ENCODE measurements around the gene ALOX15B. TPM values are rescaled to one million over a fixed set of nuclear protein-coding genes. Genes with fewer than 3 reads are reported as not detected.

Gene ALOX15B
- total RNA-seq, 1 experiment from 2014 or later, result 0.26 TPM

DNA sequence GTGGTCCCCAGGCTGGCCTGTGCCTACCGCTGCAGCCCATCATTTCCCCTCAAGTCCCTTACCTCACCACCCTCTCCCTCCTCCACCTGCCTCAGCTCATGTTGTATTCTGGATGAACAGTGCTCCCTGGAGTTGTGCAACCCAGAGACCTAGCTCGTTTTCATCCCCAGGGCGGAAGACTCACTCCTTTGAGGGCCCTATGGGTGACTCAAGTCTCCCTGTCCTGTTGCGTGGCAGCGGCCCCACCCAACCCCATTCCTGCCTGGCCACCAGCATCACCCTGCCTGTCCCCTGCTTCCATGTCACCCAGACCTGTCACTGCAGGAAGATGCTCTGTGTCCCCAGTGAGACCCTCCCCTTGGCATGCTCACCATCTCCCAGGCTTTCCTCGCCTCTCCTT is 45.4 kb downstream of the ALOX15B start:
- DNase-seq (ENCODE audit: low read depth, low spot score), result no peak
- in situ Hi-C loops (cut with HindIII; ENCODE audit: low pct_unique_long_range_greater_than_20kb, low sequenced_read_pairs), result no loop called here

DNA sequence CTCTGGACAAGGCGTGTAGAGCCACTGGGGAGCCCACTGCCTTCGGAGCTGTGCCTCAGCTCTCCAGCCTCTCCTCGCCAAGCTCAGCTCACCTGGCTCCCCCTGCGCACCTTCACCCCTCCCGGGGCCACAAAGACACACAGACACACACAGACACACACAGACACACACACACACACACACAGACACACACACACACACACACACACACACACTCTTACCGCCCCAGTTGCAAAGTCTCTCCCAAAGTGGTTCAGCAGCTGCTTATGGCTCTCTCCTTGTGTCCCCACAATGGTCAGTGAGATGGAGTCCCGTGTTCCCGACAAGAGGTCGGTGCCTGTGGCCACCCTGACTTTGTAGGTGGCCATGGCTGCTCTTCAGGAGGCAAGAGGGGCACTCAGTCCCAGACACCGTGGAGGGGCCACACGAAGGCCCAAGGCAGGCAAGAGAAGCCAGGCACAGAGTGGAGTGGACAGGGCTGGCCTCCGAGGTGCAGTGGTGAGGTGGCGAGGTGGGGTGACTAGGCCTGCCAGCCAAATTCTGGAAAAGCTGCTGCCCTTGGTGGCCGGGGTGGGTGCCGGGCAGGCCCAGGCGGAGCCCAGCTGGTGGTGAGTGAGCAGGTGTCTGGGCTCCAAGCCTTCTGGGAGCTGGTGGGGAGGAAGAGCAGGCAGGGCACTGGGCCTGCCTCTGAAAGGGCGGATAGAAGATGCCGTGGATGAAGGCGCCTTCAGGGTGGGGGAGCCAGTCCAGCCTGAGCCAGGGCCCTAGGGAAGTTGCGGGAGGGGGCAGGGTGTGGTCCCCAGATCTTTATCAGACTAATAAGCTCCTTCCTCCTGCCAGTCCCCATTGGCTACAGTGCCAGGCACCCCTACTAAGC is 48.5 kb downstream of the ALOX15B start, which contains the start of gene ALOX12B:
Gene ALOX12B, minus strand, starts transcription at position 642 of the 877 bp plus-strand sequence. Its CDS starts 274 bp downstream, at position 368.
- in situ Hi-C loops (cut with HindIII; ENCODE audit: low pct_unique_long_range_greater_than_20kb, low sequenced_read_pairs), result no loop called here
- DNase-seq (ENCODE audit: low read depth, low spot score), result no peak

DNA sequence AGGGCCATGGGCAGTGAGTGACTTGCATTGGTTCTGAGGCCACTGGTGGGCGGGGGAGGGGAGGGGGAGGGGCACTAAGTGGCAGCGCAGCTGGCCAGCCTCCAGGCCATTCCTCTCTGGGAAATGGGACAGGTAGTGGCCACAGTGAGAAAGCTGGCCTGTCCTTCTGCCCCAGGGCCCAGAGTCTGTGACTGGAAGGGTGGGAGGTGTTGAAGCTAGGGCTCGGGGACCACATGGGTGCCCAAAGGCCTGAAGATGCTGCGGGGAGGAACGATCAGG is 49.0 kb downstream of the ALOX15B start:
- no peak for DNase-seq (ENCODE audit: low read depth, low spot score)
- in situ Hi-C loops (cut with HindIII; ENCODE audit: low pct_unique_long_range_greater_than_20kb, low sequenced_read_pairs), result no loop called here

DNA sequence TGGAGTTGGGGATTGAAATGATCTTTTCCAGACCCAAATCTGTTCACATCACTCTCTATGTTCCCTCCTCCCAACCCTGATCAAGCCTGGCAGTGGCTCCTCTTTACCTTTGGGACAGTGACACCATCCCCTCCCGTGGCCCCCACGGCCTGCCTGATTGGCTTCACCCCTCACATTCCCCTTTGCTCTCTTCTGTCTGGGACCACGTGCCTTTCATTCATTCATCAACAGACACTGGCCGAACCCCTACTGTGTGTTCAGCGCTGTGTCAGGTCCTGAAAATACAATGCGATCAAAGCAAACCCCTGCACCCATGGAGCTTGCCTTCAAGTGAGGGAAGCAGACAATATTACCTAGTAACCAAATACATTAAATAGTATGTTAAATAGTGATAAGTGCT is 50.9 kb downstream of the ALOX15B start:
- in situ Hi-C loops (cut with HindIII; ENCODE audit: low pct_unique_long_range_greater_than_20kb, low sequenced_read_pairs), result no loop called here
- no peak for DNase-seq (ENCODE audit: low read depth, low spot score)

DNA sequence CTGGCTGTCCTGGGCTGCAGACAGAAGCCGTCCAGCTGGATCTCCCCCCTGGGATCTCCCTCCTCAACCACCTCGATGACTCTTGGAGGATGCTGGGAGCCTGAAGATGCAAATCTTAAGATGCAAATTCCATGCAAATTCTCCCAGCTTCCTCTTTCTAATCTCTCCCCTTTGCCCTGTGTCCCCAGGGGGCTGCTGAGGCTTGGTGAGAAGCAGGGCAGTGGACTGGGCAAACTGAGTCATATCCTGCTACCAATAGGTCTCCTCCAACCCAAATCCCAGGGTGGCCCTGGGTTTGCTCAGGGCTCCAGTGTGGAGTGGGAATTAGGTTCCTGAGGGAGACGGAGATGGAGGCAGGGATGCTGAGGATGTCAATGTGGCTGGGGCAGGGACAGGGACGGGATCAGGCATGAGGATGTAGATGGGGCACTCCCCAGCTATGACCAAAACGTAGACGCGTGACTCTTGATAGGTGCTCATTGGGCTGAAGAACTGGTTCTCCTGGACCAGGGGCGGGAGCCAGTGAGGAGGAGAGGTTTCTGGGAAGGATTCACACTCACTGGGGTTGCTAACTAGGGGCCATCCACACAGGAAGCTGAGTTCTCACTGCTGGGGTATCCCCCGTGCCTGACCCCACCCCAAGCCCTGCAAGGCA is 52.3 kb downstream of the ALOX15B start:
- no peak for DNase-seq (ENCODE audit: low read depth, low spot score)
- in situ Hi-C loops (cut with HindIII; ENCODE audit: low pct_unique_long_range_greater_than_20kb, low sequenced_read_pairs), result no loop called here

DNA sequence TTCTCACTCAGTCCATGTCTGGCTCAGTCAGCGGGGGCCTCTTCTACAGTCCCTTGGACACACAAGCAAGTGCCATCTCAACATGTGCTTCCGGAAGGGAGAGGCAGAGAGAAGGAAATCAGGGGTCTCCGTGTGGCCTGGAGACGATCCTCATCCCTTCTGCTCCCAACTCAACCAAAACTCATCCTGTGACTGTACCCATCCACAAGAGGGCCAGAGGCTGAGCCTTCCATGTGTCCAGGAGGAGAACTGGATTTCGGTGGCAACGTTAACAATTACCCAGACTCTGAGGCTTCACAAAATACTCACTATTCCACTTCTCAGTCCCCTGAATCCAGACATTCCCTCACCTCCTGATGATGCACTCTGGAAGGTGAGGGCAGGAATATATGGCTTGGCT is 56.5 kb downstream of the ALOX15B start:
- DNase-seq (ENCODE audit: low read depth, low spot score), result no peak
- in situ Hi-C loops (cut with HindIII; ENCODE audit: low pct_unique_long_range_greater_than_20kb, low sequenced_read_pairs), result no loop called here

DNA sequence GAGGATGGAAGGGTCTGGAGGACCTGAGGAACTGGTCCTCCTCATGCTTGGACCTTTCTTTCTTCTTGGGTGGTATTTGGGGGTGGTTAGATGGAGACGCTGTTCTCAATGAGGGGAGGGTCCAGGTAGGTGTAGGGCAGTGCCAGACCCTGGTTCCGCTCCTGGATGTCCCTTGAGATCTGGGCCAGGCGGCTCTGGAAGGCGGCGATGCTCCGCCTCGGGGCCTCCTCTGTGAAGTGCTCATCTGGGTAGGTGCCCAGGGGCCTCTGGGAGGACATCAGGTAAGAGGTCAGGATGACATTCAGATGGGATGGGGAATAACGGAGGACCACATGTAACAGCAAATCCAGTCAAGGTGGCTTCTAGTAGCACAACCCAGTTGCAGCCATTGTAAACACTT is 57.7 kb downstream of the ALOX15B start:
- no peak for DNase-seq (ENCODE audit: low read depth, low spot score)
- in situ Hi-C loops (cut with HindIII; ENCODE audit: low pct_unique_long_range_greater_than_20kb, low sequenced_read_pairs), result no loop called here

Small RNA genes lying within 50 kb of the gene (small RNA-seq; reads per million reads assigned to genes)
- 0 reads per million in 2 experiments for gene MIR4314

Other genes starting within 250 kb of the ALOX15B start
- gene KDM6B, start 204.8 kb upstream of the ALOX15B start, total RNA-seq (2014; rRNA removed; shearing (Covaris generic)), result 1.6 and 2.4 TPM in 2 replicates
- gene TMEM88, start 184.0 kb upstream of the ALOX15B start, total RNA-seq (2014; rRNA removed; shearing (Covaris generic)), result 0.18 and 0.80 TPM in 2 replicates
- gene NAA38, start 181.5 kb upstream of the ALOX15B start, total RNA-seq (2014; rRNA removed; shearing (Covaris generic)), result 74.5 and 83.3 TPM in 2 replicates
- gene CYB5D1, start 181.1 kb upstream of the ALOX15B start, total RNA-seq (2014; rRNA removed; shearing (Covaris generic)), result 7.2 and 7.5 TPM in 2 replicates
- gene CHD3, start 150.3 kb upstream of the ALOX15B start, total RNA-seq (2014; rRNA removed; shearing (Covaris generic)), result 68.4 and 74.0 TPM in 2 replicates
- 4.3 and 5.7 TPM in 2 replicates for gene RNF227, start 122.8 kb upstream of the ALOX15B start, total RNA-seq (2014; rRNA removed; shearing (Covaris generic))
- 0.21 and 0.37 TPM in 2 replicates for gene KCNAB3, start 109.2 kb upstream of the ALOX15B start, total RNA-seq (2014; rRNA removed; shearing (Covaris generic))
- gene TRAPPC1, start 107.1 kb upstream of the ALOX15B start, total RNA-seq (2014; rRNA removed; shearing (Covaris generic)), result 22.1 and 27.3 TPM in 2 replicates
- gene CNTROB, start 106.9 kb upstream of the ALOX15B start, total RNA-seq (2014; rRNA removed; shearing (Covaris generic)), result 11.9 and 17.3 TPM in 2 replicates
- gene GUCY2D, start 36.4 kb upstream of the ALOX15B start, total RNA-seq (2014; rRNA removed; shearing (Covaris generic)), result not detected in 2 replicates
- 0.21 TPM in 1 of 2 replicates, not detected in the other for gene ALOX12B, start 48.7 kb downstream of the ALOX15B start, total RNA-seq (2014; rRNA removed; shearing (Covaris generic))
- not detected in 2 replicates for gene ALOXE3, start 79.5 kb downstream of the ALOX15B start, total RNA-seq (2014; rRNA removed; shearing (Covaris generic))
- gene HES7, start 85.0 kb downstream of the ALOX15B start, total RNA-seq (2014; rRNA removed; shearing (Covaris generic)), result not detected in 2 replicates
- 7.7 and 9.7 TPM in 2 replicates for gene PER1, start 113.3 kb downstream of the ALOX15B start, total RNA-seq (2014; rRNA removed; shearing (Covaris generic))
- 3.2 TPM in 2 replicates for gene VAMP2, start 123.9 kb downstream of the ALOX15B start, total RNA-seq (2014; rRNA removed; shearing (Covaris generic))
- 17.0 and 19.1 TPM in 2 replicates for gene TMEM107, start 137.3 kb downstream of the ALOX15B start, total RNA-seq (2014; rRNA removed; shearing (Covaris generic))
- gene BORCS6, start 151.1 kb downstream of the ALOX15B start, total RNA-seq (2014; rRNA removed; shearing (Covaris generic)), result 8.4 and 12.3 TPM in 2 replicates
- gene AURKB, start 171.5 kb downstream of the ALOX15B start, total RNA-seq (2014; rRNA removed; shearing (Covaris generic)), result 66.5 and 78.0 TPM in 2 replicates
- 5.7 and 7.0 TPM in 2 replicates for gene CTC1, start 209.0 kb downstream of the ALOX15B start, total RNA-seq (2014; rRNA removed; shearing (Covaris generic))
- 54.1 and 62.0 TPM in 2 replicates for gene PFAS, start 210.2 kb downstream of the ALOX15B start, total RNA-seq (2014; rRNA removed; shearing (Covaris generic))
- 5.3 and 7.1 TPM in 2 replicates for gene RANGRF, start 249.6 kb downstream of the ALOX15B start, total RNA-seq (2014; rRNA removed; shearing (Covaris generic))